Middle frontal gyrus (tissue), 1 donor: ENCODE measurements around the gene MRPL27.

ENCODE experiments used
- DNase-seq: peaks from one replicate; pipeline ENCODE4 v3.0.0-alpha.2; 2015; ENCODE audit warnings: low spot score; ENCODE audit errors: extremely low spot score

Gene MRPL27

GRCh38 chr17:50386510-50386909 lies 13.5 kb upstream of the MRPL27 start:
- DNase-seq, result no peak

- no peak for DNase-seq
These were observed 9.9 kb upstream of the MRPL27 start for GRCh38 chr17:50382931-50383330.

DNA sequence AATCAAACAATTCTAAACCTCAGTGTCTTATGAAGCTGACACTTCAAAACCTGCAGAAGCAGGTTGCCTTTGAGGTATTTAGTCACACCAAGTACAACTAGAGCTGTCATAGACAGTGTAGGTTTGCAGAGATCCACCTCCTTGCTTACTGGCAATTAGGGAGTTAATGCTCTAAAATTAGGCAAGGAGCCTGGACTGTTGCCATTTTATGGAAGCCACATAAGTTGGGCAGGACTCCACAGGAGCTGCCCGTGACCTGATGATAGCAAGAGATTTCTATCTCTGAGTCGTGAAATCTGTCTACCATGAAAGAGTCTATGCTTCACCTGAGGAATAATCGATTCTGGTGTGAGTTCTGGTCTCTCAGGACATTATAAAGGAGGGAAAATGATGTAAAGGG lies 8.9 kb upstream of the MRPL27 start:
- DNase-seq, result no peak

GRCh38 chr17:50381260-50381815 lies 8.4 kb upstream of the MRPL27 start:
- DNase-seq, result no peak

GRCh38 chr17:50380369-50381259 lies 7.6 kb upstream of the MRPL27 start:
- no peak for DNase-seq

DNA sequence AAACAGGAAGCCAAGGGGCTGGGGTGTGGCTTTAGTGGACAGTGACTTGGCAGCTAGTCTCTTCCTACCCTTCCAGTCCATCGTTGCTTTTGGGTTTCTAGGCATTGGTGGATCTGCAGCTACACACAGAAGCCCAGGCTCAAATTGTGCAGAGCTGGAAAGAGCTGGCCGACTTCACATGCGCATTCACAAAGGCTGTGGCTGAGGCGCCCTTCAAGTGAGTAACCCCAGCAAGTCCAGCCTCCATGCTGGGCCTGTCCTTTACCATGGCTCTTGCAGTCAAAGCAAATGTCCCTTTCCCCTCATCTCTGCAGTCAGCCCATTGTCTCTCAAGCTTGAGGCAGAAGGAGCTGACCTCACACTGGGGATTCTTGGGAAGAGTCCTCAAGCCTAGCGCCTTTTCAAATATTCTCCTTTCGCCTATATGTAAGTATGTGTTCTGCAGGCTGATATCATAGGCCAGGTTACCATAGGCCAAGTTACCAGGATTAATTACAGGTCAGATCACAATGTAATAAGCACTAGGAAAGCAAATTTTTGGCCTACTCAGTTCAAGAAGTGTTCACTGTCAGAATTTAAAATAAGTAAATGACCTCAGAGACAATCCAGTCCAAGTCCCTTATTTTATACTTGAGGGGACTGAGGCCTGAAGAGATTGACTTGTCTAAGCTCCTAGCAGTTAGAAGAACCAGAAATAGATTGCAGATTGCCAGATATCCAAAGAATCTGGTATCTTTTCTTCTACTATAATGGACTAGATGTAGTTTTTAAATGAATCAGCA lies 6.6 kb upstream of the MRPL27 start:
- DNase-seq, result no peak

GRCh38 chr17:50375858-50376538 lies 3.0 kb upstream of the MRPL27 start:
- no peak for DNase-seq

DNA sequence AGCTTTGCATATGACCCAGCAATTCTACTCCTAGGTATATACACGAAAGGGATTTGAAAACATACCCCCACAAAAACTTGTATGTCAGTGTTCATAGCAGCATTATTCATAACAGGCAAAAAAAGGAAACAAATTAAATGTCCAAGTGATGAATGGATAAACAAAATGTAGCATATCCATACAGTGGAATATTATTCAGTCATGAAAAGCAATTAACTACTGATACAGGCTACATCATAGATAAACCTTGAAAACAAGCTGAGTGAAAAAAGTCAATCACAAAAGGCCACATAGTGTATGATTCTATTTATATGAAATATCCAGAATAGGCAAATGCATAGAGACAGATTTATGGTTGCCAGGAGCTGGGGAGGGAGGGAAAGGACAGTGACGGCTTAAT lies 721 bp upstream of the MRPL27 start:
- DNase-seq, result no peak

DNA sequence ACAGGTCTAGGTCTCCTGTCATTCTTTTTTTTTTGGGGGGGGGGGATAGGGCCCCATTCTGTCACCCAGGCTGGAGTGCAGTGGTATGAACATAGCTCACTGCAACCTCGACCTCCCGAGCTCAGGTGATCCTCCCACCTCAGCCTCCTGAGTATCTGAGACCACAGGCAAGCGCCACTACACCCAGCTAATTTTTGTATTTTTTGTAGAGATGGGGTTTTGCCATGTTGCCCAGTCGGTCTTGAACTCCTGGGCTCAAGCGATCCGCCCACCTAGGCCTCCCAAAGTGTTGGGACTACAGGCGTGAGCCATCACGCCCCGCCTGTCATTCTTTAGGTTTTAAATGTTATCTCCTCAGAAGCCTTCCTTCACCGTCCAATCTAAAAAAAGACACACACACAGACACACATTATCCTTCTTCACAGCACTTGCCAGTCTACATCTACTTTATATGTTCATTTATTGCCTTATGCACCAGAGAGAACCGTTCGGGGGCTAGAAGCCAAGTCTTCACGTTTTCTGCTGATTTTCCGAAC lies 694 bp downstream of the MRPL27 start:
- no peak for DNase-seq

DNA sequence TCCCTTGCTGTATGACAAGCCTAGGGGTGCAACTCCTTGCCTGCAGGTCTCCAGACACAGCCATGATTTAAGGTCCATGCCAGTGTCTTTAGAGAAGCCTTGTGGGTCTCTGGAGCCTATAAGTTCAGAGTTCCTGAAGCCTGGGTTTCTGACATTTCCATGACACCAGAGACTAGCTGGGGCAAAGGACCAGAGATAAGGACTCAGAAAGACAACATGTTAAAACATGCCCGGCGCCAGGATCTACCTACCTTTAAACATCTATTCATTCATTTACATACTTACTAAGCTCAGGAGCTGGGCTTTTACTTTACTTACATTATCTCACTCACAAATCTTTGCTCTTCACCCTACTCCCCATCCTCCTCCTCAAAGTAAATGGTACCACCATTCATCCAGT lies 1.5 kb downstream of the MRPL27 start:
- DNase-seq, result no peak

GRCh38 chr17:50370052-50370451 lies 2.9 kb downstream of the MRPL27 start:
- DNase-seq, result no peak

DNA sequence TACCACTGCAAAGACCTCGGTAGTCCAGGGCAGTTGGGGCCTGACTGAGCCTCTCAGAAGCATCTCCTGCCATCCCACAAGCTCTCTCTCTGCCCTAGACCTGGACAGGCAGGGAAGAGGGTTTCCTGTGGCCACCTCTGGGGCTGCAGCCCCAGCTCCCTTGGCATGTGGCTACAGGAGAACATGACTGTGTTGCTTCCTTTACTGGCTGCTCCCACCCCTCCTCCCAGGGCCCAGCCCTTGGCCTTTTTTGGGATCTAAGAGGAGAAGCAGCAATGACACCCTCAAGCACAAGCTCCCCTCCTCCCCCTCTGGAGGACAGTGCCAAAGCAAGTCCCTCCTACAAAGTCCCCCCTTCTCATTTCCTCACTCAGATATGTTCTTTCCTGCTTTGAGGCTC lies 5.6 kb downstream of the MRPL27 start:
- no peak for DNase-seq

DNA sequence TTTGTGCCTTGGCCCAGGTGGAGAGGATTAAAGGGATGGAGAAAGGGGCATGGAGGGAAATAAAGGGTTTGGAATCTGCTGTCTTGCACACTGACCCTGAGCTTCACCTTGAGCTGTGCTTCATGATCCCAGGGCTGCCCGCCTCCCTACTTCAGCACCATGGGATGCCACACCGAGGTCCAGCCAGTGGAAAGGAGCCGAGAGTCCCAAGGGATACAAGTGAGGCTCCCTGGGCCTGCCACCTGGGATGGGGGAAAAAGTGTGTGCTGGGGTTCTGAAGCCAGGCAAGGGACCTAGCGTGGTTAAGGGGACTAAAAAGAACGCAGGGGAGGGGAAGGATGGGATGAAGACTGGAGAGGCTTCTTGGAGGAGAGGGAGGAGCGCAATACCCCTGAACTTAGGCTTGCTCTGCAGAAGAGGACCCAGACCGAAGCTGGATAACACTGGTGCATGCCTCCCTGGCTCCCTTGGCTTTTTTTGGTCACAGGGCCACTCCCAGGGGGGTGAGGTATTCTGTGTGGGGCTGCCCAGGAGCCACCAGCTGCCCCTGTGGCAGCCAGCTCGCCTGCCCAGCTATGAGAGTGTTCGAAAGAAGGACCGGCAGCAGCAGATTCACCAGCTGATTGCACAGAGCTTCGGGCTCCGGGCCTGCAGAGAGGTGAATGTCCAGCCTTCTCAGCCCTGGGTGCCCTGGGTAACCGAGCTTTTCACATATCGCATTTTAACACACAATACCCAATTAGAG lies 7.2 kb downstream of the MRPL27 start:
- no peak for DNase-seq

GRCh38 chr17:50365165-50365564 lies 7.8 kb downstream of the MRPL27 start:
- no peak for DNase-seq

DNA sequence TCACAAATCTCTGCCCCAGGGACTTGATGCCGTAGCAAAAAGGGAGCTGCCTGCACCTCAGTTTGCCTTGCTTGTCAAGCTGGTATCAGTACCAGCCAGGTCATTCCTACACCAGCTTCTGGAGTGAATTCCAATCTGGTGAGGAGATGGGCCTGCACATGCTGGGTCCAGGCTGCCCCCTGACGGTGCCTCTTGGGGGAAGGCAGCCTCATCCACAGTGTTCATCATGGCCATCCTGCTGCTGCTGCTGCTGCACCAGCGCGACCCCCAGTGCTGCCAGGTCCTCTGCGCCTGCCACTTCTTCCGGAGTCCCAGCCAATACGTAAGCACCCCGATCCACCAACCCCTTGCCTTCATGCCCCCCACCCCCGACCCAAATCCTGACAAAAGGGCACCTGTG lies 8.3 kb downstream of the MRPL27 start:
- no peak for DNase-seq

GRCh38 chr17:50364061-50364458 lies 8.9 kb downstream of the MRPL27 start:
- no peak for DNase-seq

DNA sequence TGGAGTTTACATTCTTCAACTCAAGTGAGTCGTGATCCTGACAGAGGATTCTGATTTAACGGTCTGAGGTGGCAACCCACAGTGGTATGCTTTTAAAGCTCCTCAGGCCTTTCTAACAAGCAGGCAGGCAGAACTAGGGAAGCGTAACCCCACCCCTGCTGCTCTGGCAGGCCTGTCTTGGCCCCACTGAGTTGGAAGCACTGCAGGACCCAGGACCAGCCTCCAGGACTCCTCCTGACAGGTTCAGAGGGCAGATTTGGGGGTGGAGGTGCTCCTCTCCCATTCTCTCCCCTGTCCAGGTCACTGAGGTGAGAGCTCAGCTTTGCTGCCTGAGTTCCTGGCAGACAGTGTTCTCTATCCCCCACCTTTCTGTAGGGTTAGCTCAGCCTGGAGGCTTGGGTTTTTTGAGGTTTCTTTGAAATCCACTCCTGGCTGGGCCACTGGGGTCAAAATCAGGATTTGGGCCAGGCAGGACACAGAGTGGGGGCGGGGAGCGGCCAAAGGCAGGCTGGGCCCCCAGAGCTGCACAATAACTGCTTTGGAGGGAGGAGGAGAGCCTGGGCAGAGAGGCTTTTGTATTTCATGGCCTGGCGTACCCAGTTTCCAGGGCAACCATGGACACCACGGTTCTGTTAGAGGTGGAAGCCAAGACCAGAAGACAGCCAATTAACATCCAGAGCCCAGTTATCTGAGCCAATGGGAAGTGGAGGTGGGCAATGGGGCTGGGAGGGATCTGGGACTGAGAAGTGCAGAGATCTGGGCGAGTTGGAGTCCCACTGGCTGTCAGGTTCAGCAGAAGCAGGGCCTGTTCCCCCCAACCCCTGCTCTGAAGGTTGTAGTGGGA lies 9.5 kb downstream of the MRPL27 start:
- DNase-seq, result peak; percentile 50

GRCh38 chr17:50362661-50363060 lies 10.3 kb downstream of the MRPL27 start:
- no peak for DNase-seq

DNA sequence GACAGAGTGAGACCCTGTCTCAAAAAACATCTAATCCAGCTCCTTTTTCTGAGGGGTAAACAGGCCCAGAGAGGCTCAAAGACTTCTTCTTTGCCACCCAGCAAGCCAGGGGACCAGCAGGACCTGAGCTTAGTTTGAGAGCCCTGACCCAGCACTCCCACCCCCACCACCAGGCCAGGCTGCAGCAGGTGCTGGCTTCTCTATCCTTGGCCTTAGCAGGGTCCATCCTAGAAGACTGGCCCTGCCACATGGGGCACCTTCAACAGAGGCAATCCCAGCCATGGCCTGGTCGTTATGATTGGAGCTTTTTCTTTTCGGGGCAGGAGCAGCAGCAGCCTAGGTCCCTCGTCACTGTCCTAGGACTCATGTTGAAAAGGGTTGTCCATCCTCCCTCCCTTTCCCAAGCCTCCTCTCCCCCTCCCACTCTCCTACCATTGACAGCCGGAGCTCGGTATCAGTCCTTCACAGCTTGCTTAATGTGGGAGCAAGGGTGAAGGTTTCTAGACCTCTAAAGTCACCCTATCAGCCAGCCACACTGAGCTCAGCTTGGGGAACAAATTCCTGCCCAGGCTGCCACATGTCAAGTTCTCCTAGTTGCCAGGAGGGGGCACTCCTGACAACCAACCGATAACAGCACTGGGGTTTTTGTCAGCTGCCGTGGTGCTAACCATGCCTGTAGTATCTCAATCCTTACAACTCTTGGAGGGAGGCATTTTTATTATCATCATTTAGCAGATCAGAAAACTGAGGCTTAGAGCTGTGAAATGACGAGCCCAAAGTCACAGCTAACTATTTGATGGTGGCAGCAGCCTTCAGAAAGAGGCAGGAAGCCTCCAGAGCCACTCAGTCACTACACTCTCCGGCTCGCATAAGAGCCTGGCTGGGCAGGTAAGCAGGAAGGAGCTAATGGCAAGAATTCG lies 11.2 kb downstream of the MRPL27 start:
- DNase-seq, result no peak
